MM.1S (cell line): ENCODE data around the gene CSE1L.
"Not testable (repeated sequence)": the region's sequence is repeated elsewhere in the genome, so short reads cannot be mapped to it uniquely, and the experiment has no call there.

Experiments used
- DNase-seq: peaks from one replicate; pipeline ENCODE4 v3.0.0-alpha.2; 2015
- H2AFZ ChIP-seq: fragments of 300-600 bp; sonication (generic); 2 replicates; pipeline ENCODE4 v1.6.0; 2016; ENCODE audit warnings: antibody characterized with exemption, low read length
- H3F3A ChIP-seq: fragments of 300-600 bp; sonication (generic); 2 replicates; pipeline ENCODE4 v1.6.1; 2016; ENCODE audit warnings: mild to moderate bottlenecking, antibody characterized with exemption, low read length, moderate library complexity, mixed read lengths; ENCODE audit not compliant: insufficient read depth
- H3K27ac ChIP-seq: fragments of 300-600 bp; sonication (generic); 2 replicates; pipeline ENCODE4 v1.5.1; 2016; ENCODE audit warnings: mild to moderate bottlenecking, low read length
- H3K27me3 ChIP-seq: fragments of 300-600 bp; sonication (generic); replicated peaks from 2 replicates; pipeline ENCODE4 v1.6.0; 2016; ENCODE audit warnings: low read length; ENCODE audit not compliant: insufficient read depth
- H3K36me3 ChIP-seq: fragments of 300-600 bp; sonication (generic); replicated peaks from 2 replicates; pipeline ENCODE4 v1.6.1; 2016; ENCODE audit warnings: mild to moderate bottlenecking, low read length, mixed read lengths; ENCODE audit not compliant: insufficient read depth
- H3K4me1 ChIP-seq: fragments of 300-600 bp; sonication (generic); 2 replicates; pipeline ENCODE4 v1.6.1; 2016; ENCODE audit warnings: low read length, mixed read lengths
- H3K4me2 ChIP-seq: fragments of 300-600 bp; sonication (generic); 2 replicates; pipeline ENCODE4 v1.6.0; 2016; ENCODE audit warnings: low read depth, low read length
- H3K4me3 ChIP-seq: fragments of 300-600 bp; sonication (generic); 2 replicates; pipeline ENCODE4 v1.5.1; 2016; ENCODE audit warnings: low read length, mixed read lengths
- H3K79me2 ChIP-seq: fragments of 300-600 bp; sonication (generic); 2 replicates; pipeline ENCODE4 v1.6.1; 2016; ENCODE audit warnings: mixed run types, low read length, mixed read lengths
- H3K9ac ChIP-seq: fragments of 300-600 bp; sonication (generic); 2 replicates; pipeline ENCODE4 v1.6.1; 2016; ENCODE audit warnings: low read length, mixed read lengths
- H3K9me2 ChIP-seq: fragments of 300-600 bp; sonication (generic); replicated peaks from 2 replicates; pipeline ENCODE4 v1.6.1; 2016; ENCODE audit warnings: mild to moderate bottlenecking, low read length, mixed read lengths; ENCODE audit not compliant: insufficient read depth
- H3K9me3 ChIP-seq: fragments of 300-600 bp; sonication (generic); replicated peaks from 2 replicates; pipeline ENCODE4 v1.6.1; 2016; ENCODE audit warnings: mild to moderate bottlenecking, low read length, mixed read lengths; ENCODE audit not compliant: insufficient read depth
- H4K20me1 ChIP-seq: fragments of 300-600 bp; sonication (generic); 2 replicates; pipeline ENCODE4 v1.6.1; 2016; ENCODE audit warnings: mild to moderate bottlenecking, low read length, moderate library complexity, mixed read lengths; ENCODE audit not compliant: insufficient read depth
- CTCF ChIP-seq: fragments of 300-600 bp; sonication (generic); IDR thresholded peaks from 2 replicates; pipeline ENCODE4 v1.5.1; 2016; ENCODE audit warnings: antibody characterized with exemption, low read length, mixed read lengths
- EZH2 ChIP-seq: fragments of 300-600 bp; sonication (generic); optimal IDR thresholded peaks from 2 replicates; pipeline ENCODE3; 2017; ENCODE audit warnings: low read depth, mild to moderate bottlenecking, antibody characterized with exemption, low read length, mixed read lengths
- EZH2phosphoT487 ChIP-seq: fragments of 300-600 bp; sonication (generic); IDR thresholded peaks from 2 replicates; pipeline ENCODE4 v1.6.1; 2018; ENCODE audit warnings: antibody characterized with exemption, low read length

Gene CSE1L

GRCh38 chr20:49063279-49063678, 17.2 kb downstream of the CSE1L start:
- H3K79me2 ChIP-seq = peaks cover 65% of the 10 kb centered on the region
- H3K9me3 ChIP-seq = no peaks in the 10 kb centered on the region
- H4K20me1 ChIP-seq = no peaks in the 10 kb centered on the region; the same call in 1 of the 2 replicates
- H3K4me3 ChIP-seq = no peak overlapping the region
- H3K36me3 ChIP-seq = peaks cover 18% of the 10 kb centered on the region; the same call in 1 of the 2 replicates
- no peak overlapping the region for H3K4me2 ChIP-seq
- TF ChIP-seq EZH2phosphoT487 = no peak
- no peak for TF ChIP-seq EZH2
- TF ChIP-seq CTCF = no peak
- H3K4me1 ChIP-seq = no peaks in the 10 kb centered on the region
- H3K27ac ChIP-seq = no peak overlapping the region
- H3K9ac ChIP-seq = no peak overlapping the region
- no peaks in the 10 kb centered on the region for H3F3A ChIP-seq
- no peak for DNase-seq
- no peak overlapping the region for H2AFZ ChIP-seq
- H3K9me2 ChIP-seq = no peaks in the 10 kb centered on the region
- no peaks in the 10 kb centered on the region for H3K27me3 ChIP-seq

- no peaks in the 10 kb centered on the region for H3K27me3 ChIP-seq
- H4K20me1 ChIP-seq = no peaks in the 10 kb centered on the region
- no peak for DNase-seq
- H3K9ac ChIP-seq = no peak overlapping the region
- no peak overlapping the region for H2AFZ ChIP-seq
- no peaks in the 10 kb centered on the region for H3F3A ChIP-seq
- TF ChIP-seq CTCF = no peak
- TF ChIP-seq EZH2phosphoT487 = no peak
- TF ChIP-seq EZH2 = no peak
- no peak overlapping the region for H3K4me2 ChIP-seq
- H3K36me3 ChIP-seq = peaks cover 24% of the 10 kb centered on the region
- H3K79me2 ChIP-seq = peaks cover 34% of the 10 kb centered on the region
- no peaks in the 10 kb centered on the region for H3K9me3 ChIP-seq
- H3K9me2 ChIP-seq = no peaks in the 10 kb centered on the region
- no peaks in the 10 kb centered on the region for H3K4me1 ChIP-seq
- H3K4me3 ChIP-seq = no peak overlapping the region
- no peak overlapping the region for H3K27ac ChIP-seq
Observed at GRCh38 chr20:49074521-49074920, 28.4 kb downstream of the CSE1L start.

GRCh38 chr20:49078310-49078709, 32.2 kb downstream of the CSE1L start:
- Histone ChIP-seq H3K4me1 (no peaks in the 10 kb centered on the region), H4K20me1 (no peaks in the 10 kb centered on the region), H2AFZ (no peak overlapping the region), H3K9me3 (no peaks in the 10 kb centered on the region), H3K4me2 (no peak overlapping the region), H3K79me2 (peaks cover 23% of the 10 kb centered on the region), H3K27ac (no peak overlapping the region), H3K4me3 (no peak overlapping the region), H3F3A (no peaks in the 10 kb centered on the region), H3K9ac (no peak overlapping the region), H3K9me2 (no peaks in the 10 kb centered on the region), H3K36me3 (peaks cover 14% of the 10 kb centered on the region), H3K27me3 (no peaks in the 10 kb centered on the region)
- TF ChIP-seq CTCF (no peak), EZH2phosphoT487 (no peak), EZH2 (no peak)
- DNase-seq = no peak

- not testable (repeated sequence) for H3K27me3 ChIP-seq, H3K9ac ChIP-seq, H3F3A ChIP-seq, H4K20me1 ChIP-seq, H3K9me2 ChIP-seq, H3K4me3 ChIP-seq, H3K9me3 ChIP-seq, DNase-seq, H2AFZ ChIP-seq, H3K27ac ChIP-seq, H3K4me2 ChIP-seq, H3K4me1 ChIP-seq
- peaks cover 22% of the 10 kb centered on the region for H3K79me2 ChIP-seq
- H3K36me3 ChIP-seq = peaks cover 27% of the 10 kb centered on the region
Observed at GRCh38 chr20:49082295-49082694, 36.2 kb downstream of the CSE1L start.
